Measurements from ENCODE around the gene INHBE.
"Not testable (repeated sequence)": the region's sequence is repeated elsewhere in the genome, so short reads cannot be mapped to it uniquely, and the experiment has no call there.

INHBE gene, protein sequence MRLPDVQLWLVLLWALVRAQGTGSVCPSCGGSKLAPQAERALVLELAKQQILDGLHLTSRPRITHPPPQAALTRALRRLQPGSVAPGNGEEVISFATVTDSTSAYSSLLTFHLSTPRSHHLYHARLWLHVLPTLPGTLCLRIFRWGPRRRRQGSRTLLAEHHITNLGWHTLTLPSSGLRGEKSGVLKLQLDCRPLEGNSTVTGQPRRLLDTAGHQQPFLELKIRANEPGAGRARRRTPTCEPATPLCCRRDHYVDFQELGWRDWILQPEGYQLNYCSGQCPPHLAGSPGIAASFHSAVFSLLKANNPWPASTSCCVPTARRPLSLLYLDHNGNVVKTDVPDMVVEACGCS

DNA sequence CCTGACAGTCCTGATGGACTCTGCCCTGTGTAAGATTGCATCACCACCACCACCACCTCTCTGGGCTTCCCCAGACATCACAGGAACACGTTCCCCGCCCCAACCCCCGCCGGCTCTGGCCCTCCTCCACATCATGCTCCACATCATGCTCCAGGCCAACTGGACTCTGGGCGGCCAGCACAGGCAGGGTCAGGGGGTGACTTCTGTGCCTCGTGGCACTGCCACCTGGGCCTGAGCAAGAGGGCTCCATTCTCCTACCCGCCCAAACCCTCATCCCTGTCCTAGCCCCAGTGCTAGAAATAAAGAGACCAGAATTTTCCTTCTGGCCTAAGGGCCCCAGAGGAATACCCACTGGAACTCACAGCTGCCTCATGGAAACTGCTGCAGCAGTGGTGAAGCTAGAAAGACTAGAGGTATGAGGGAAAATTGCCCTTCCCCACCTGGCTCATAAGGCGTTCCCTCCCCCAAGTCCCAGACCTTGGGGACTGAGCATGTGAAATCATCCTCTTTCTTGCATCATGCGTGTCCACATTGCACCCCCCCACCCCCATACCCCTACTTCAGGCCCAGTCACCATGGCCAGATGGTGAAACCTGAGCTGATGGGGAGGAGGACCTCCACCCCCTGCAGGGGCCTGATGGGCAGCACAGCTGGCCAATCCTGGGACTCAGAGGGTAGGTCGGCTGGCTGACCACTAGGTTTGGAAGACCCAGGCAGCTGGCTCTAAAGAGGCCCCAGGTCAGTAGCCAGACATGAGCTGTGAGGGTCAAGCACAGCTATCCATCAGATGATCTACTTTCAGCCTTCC is at the start of gene INHBE:
Gene INHBE, plus strand, starts transcription at position 742 of the 808 bp plus-strand sequence. CDS start 230 bp downstream, outside the sequence.
- DNase-seq (ENCODE audit: low spot score): no peak
- in situ Hi-C loops (cut with MboI; ENCODE audit: low pct_unique_long_range_greater_than_20kb, low sequenced_read_pairs, unreplicated experiment): loop anchor here (10.0 kb wide), 2 partner anchors 150 to 190 kb away; no protein-coding TSS in a partner anchor
- TF ChIP-seq, protein P1, sequence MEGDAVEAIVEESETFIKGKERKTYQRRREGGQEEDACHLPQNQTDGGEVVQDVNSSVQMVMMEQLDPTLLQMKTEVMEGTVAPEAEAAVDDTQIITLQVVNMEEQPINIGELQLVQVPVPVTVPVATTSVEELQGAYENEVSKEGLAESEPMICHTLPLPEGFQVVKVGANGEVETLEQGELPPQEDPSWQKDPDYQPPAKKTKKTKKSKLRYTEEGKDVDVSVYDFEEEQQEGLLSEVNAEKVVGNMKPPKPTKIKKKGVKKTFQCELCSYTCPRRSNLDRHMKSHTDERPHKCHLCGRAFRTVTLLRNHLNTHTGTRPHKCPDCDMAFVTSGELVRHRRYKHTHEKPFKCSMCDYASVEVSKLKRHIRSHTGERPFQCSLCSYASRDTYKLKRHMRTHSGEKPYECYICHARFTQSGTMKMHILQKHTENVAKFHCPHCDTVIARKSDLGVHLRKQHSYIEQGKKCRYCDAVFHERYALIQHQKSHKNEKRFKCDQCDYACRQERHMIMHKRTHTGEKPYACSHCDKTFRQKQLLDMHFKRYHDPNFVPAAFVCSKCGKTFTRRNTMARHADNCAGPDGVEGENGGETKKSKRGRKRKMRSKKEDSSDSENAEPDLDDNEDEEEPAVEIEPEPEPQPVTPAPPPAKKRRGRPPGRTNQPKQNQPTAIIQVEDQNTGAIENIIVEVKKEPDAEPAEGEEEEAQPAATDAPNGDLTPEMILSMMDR (IDR thresholded peaks at IDR 0.05; ENCODE audit: extremely low read depth, insufficient read depth, missing control alignments): no peak

DNA sequence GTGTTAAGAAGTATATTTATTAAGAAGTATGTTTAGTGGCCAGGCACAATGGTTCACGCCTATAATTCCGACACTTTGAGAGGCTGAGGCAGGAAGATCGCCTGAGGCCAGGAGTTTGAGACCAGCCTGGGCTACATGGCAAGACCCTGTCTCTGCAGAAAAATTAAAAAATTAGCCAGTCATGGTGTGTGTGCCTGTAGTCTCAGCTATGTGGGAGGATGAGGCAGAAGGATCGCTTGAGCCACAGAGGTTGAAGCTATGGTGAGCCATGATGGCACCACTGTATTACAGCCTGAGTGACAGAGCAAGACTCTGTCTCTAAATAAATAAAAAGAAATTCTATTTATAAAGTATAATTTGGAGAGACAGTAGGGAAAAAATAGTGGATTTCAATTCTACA is 44.6 kb upstream of the INHBE start:
- in situ Hi-C loops (cut with MboI; ENCODE audit: low pct_unique_long_range_greater_than_20kb, low sequenced_read_pairs, unreplicated experiment): no loop called here
- TF ChIP-seq, protein P1 (IDR thresholded peaks at IDR 0.05; ENCODE audit: extremely low read depth, insufficient read depth, missing control alignments): no peak
- no peak for DNase-seq (ENCODE audit: low spot score)

DNA sequence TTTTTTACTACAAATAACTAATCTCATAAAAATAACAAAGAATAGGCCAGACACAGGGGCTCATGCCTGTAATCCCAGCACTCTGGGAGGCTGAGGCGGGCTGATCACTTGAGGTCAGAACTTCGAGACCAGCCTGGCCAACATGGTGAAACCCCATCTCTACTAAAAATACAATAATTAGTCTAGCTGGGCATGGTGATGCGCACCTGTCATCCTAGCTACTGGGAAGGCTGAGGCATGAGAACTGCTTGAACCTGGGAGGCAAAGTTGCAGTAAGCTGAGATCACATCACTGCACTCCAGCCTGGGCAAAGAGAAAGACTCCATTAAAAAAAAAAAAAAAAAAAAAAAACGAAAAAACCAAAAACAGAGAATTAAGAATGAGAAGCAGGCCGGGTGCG is 40.9 kb upstream of the INHBE start:
- in situ Hi-C loops (cut with MboI; ENCODE audit: low pct_unique_long_range_greater_than_20kb, low sequenced_read_pairs, unreplicated experiment); DNase-seq (ENCODE audit: low spot score): not testable (repeated sequence)

DNA sequence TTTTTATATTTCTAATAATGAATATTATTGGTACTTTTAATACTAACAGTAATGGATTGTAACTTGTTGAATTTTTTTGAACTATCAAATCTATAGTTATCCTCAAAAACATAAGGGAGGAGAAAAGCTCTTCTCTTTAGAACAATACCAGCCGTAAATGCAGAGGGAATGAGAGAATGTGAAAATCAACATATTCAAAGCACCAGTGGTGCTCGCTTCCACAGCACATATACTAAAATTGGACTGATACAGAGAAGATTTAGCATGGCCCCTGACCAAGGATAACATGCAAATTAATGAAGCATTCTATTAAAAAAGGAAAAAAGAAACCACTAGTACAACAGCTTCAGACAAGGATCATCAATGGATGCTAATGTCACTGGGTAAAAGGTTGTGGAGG is 40.0 kb upstream of the INHBE start:
- in situ Hi-C loops (cut with MboI; ENCODE audit: low pct_unique_long_range_greater_than_20kb, low sequenced_read_pairs, unreplicated experiment): no loop called here
- TF ChIP-seq, protein P1 (IDR thresholded peaks at IDR 0.05; ENCODE audit: extremely low read depth, insufficient read depth, missing control alignments): no peak
- DNase-seq (ENCODE audit: low spot score): no peak

DNA sequence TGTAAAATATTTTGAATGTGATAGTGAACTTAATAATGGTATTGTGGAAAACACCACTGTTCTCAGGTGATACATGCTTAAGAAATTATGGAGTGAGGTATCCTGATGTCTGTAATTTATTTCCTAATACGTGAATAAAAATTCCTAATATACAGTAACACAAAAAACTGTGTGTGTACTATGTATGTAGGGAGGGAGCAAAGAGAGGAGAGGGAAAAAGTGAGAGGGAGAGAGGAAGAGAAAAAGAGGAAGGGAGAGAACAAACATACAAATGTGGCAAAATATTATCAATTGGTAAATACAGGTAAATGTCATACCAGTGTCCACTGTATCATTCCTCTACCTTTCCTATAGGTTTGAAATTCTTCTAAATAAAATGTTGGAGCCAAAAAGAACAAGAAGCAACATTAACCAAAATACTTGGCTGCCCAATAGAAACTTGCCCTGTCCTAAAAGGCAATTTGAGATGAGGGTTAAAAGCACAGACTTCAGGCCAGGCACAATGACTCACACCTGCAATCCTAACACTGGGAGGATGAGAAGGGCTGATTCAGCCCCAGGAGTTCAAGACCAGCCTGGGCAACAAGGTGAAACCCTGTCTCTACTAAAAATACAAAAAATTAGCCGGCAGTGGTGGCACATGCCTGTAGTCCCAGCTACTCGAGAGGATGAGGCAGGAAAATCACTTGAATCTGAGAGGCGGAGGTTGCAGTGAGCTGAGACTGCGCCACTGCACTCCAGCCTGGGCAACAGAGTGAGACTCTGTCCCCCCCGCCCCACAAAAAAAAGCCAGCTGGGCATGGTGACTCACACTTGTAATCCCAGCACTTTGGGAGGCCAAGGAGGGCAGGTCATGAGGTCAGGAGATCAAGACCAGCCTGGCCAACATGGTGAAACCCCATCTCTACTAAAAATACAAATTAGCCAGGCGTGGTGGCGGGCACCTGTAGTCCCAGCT is 38.8 kb upstream of the INHBE start:
- DNase-seq (ENCODE audit: low spot score): no peak
- TF ChIP-seq, protein P1 (IDR thresholded peaks at IDR 0.05; ENCODE audit: extremely low read depth, insufficient read depth, missing control alignments): no peak
- in situ Hi-C loops (cut with MboI; ENCODE audit: low pct_unique_long_range_greater_than_20kb, low sequenced_read_pairs, unreplicated experiment): no loop called here

DNA sequence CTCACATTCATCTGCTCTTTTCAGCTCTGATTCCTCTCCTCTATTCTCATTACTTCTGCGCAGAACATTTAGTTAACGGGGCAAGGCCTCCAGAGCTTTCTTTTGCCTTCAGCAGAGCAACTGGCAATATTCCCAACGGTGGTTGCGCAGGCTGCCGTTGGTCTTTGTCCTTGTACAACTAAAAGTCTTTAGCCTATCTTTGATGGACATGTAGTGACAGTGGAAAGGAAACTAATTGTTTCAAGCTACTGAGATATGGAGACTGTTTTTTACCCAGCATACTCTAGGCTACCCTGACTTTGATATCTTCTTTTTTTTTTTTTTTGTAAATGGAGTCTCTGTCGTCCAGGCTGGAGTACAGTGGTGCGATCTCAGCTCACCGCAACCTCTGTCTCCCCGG is 36.9 kb upstream of the INHBE start:
- TF ChIP-seq, protein P1 (IDR thresholded peaks at IDR 0.05; ENCODE audit: extremely low read depth, insufficient read depth, missing control alignments): no peak
- in situ Hi-C loops (cut with MboI; ENCODE audit: low pct_unique_long_range_greater_than_20kb, low sequenced_read_pairs, unreplicated experiment): no loop called here
- DNase-seq (ENCODE audit: low spot score): no peak
